GM19239 (cell line): ENCODE measurements around the gene IGF2BP3.

Experiments
- DNase-seq: peaks from one replicate; pipeline ENCODE4 v3.0.0; 2011; ENCODE audit warnings: low spot score; ENCODE audit not compliant: insufficient read length
- FAIRE-seq: peaks from 2 replicates; lab custom pipeline; 2011; peaks lifted over from hg19 to GRCh38; lab: Jason Lieb, UNC

Gene IGF2BP3

DNA sequence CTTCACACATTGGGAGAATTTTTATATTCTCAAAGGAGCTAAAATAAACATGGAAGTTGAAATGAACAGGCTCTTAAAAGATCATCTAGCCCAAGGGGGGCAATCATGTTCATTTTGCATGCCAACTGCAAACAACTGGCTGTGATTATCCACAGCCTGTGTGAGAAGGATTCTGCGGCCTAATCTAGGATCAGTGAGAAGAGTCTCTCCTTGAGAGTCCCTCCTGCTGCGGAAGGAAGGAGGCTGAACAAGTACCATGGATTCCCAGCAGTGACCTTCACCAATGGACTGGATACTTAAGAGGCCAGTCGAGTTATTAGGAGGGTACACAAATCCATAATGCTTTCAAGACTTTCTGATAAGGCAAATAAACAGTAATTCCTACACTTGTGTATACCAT is 76.7 kb downstream of the IGF2BP3 start:
- no peak for DNase-seq
- no peak for FAIRE-seq

DNA sequence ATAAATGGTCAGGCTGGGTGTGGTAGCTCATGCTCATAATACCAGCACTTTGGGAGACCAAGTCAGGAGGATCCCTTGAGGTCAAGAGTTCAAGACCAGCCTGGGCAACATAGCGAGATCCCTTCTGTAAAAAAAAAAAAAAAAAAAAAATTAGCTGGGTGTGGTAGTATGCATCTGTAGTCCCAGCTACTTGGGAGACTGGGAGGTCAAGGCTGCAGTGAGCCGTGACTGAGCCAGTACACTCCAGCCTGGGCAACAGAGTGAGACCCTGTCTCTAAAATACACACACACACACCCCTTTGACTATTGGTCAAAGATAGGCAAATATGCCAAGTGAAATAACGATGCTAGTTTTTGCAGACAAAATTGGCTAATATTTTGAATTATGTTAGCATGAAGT is 80.6 kb downstream of the IGF2BP3 start:
- FAIRE-seq (no peak), DNase-seq (no peak)

DNA sequence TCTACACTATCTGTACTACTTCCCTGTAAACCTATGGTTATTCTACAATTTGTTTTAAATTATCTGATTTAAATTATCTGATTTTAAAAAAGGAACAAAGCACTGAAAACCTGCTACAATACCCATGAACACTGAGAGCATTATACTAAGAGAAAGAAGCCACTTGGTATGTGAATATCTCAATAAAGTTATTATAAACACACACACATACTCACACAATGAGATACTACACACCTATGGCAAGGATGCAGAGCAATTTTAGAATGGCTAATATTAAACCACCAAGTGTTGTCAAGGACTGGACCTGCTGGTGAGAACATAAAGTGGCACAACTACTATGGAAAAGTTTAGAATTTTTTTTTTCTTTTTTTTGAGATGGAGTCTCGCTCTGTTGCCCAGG is 82.7 kb downstream of the IGF2BP3 start:
- no peak for FAIRE-seq
- no peak for DNase-seq

DNA sequence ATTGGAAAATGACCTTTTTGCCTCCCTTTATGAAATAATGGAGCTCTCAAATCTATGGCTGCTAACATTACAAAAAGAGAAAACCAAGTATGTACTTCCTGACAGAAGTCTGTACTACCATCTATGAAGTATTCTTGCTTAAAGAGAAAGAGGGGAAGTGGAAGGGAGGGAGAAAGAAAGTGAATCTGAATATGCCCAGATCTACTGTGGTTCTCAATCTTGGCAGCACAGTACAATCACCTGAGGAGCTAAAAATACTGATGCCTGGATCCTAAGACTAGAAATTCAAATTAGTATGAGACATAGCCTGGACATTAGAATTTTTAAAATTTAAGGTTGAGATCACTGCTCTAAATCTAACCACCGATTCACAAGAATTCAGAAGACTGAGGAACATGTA is 85.2 kb downstream of the IGF2BP3 start:
- DNase-seq (no peak), FAIRE-seq (no peak)

DNA sequence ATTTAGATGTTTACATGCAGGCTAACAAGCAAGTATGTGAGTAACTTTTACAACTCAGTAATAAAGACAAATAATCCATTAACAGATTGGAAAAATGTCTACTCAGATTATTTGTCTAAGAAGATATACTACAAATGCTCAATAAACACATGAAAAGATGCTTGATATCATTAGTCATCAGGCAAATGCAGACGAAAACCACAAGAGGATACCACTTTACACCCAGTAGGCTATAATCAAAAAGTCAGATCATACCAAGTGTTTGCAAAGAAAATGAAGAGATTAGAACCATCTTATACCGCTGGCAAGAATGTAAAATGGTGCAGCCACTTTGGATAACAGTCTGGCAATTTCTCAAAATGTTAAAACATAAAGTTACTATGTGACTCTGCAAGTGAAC is 87.1 kb downstream of the IGF2BP3 start:
- DNase-seq (no peak), FAIRE-seq (peak; percentile 28)

DNA sequence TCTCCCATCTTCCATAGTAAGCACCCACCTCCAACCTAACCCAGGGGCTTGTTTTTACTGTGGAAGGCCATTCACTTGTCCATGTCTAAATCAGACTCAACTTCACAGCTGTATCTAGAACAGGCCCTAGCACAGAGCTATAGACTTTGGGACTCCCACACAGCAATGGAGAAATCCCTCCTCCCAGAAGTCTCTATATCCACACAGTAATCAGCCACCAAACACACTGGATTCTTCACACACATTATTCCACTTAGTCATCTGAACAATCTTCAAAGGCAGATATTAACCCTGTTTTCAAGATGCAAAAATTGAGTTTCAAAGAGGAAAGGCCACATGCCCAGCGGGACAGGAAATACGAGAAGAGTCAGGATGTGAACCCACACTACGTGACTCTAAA is 89.3 kb downstream of the IGF2BP3 start:
- DNase-seq (no peak), FAIRE-seq (no peak)

DNA sequence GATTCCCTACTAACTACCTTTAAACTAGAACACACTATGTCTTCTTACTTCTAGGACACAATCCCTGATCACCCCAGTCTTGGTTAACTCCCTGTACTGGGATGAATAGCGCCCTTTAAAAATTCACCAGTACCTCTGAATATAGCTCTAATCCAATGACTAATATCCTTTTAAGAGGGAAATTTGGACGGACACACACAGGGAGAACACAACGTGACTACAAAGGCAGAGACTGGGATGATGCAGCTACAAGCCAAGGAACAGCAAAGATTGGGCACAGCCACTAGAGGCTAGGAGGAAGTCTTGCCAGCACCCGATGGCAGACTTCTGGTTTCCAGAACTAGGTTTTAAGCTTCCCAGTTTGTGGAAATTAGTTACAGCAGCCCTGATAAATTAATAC is 89.7 kb downstream of the IGF2BP3 start:
- FAIRE-seq (no peak), DNase-seq (no peak)

DNA sequence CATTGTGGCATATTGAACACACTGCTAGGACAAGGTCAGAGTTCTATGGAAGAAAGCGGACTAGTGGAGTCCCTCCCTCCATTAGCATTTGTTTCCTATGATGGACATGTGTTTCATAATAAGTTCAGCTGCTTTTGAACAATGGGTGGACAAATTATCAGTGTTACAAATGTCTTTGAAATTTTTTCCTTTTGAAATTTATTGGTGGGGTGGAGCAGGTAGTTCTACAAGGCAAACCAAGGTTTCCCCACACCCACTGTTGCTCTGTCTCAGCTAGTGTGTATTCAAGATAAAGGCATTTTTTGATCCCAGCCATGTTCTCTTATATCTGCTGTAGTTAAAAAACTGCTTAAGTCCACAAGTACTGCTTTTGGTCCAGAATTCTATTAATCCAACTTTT is 91.3 kb downstream of the IGF2BP3 start:
- DNase-seq (no peak), FAIRE-seq (no peak)

DNA sequence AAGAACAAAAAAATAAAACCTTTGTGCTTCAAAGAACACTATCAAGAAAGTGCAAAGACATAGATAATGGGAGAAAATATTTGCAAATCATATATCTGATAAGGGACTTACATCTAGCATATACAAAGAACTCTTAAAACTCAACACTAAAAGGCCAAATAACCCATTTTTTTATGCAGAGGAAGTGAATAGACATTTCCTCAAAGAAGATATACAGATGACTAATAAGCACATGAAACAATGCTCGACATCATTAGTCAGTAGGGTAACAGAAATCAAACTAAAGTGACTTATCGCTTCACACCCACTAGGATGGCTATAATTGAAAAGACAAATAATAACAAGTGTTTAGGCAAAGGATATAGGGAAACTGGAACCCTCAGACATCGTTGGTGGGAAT is 93.2 kb downstream of the IGF2BP3 start:
- DNase-seq: no peak
- no peak for FAIRE-seq

DNA sequence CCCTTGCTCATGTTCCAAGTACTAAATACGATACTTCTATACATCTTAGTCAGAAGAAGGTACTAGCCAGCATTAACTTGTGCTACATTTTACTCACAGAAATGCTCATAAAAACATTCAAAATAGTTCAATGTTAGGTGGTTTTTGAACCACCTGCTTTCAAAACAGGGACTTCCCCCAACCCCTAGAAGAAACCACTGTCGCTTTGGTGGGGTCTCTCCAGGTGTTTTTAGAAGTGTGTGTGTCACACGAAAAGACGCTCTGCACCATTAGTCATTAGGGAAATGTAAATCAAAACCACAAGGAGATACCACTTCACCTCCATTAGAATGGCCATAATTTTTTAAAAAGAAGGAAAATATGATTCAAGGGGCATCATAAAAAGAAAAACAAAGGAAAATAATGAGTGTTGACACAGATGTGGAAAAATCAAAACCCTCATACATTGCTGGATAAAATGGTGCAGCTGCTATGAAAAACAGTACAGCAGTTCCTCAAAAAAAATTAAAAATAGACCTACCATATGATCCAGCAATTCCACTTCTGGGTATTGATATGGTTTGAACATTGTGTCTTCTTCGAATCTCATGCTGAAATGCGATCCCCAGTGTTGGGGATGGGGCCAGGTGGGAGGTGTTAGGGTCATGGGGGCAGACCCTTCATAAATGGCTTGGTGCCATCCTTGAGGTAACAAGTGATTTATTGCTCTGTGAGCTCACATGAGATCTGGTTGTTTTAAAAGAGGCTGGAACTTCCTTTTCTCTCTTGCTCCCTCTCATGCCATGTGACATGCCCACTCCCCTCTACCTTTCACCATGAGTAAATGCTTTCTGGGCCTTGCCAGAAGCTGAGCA is 96.9 kb downstream of the IGF2BP3 start:
- DNase-seq: peak; percentile 16
- FAIRE-seq: peak; percentile 42

DNA sequence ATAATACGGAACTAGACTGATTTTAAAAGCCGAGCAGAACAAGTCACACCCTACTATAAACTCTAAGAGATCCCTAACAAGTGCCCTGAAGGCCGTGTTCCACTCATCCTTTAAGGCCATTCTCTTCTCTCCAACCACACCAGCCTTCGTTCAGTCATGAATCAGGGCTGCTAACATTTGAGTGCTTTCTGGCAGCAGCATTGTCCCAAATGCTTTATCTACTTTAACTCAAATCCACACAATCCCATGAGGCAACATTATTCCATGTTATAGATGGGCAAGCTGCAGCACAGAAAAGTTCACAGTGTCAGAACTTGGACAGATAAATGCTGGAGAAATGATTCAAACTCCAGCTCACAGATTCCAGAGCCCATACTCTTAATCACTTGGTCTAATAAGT is 97.7 kb downstream of the IGF2BP3 start:
- DNase-seq: no peak
- no peak for FAIRE-seq

DNA sequence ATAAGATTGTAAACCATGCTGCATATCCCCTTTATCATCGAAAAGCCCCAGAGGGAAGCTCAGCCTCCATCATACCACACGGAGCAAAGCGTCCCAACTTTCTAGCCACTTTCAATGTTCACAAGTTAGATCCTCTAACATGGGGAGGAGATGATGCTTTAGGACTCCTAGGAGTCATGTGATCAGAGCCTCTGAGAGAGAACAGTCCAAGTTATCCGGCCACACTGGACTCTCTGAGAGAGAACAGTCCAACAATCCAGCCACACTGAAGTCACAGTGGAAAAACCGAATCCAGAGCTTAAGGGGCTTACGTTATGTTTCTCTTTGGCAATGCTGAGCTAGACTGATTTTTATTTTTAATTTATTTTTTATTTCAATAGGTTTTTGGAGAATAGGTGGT is 98.6 kb downstream of the IGF2BP3 start:
- no peak for DNase-seq
- no peak for FAIRE-seq

DNA sequence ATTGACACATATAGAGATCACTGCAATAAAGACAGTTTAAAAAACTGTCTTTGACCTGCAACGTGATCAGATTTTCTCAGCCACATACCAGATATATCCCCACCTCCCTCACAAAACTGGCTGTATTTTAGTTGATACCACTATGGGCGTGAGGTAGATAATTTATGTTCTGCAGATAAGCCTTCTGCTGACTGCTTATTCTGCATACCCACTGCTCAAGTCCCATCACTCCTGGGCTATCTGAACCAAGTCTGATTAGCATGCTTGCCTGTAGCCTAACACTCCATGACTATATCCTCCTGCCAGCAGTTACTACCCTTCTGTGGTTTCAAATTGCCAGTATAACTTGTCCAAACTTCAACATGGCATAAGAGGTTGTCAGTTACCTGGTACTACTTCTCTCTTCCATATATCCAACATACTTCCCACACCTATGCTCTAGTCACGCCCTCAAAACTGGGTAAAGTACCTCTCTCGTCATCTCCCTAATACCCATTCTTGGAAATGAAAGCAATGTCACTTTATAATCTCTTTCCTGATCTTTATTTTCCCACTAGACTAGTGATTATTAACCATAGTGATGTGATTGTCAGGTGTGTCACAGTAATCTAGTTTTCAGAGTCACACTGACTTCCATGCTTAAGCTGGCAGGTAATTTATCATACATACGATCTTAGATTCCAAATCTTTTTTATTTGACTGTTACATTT is 100.4 kb downstream of the IGF2BP3 start:
- DNase-seq (no peak), FAIRE-seq (no peak)

DNA sequence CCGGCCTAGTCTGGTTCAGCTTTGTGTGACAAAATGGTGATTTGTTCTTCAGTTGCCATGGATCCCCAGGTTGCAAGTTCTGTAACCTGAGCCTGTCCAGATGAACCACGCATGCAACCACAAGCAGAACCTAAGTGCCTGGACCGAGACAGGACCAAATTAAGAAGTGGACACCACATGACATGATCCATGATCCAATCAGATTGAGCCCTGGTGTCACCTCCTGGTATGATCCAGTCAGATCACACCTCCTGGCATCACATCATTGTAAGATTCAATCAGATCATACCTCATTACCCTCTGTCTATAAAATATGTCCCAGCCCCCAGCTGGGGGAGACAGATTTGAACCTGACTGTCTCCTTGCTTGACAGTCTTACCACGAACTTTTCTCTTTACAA is 101.2 kb downstream of the IGF2BP3 start:
- FAIRE-seq (no peak), DNase-seq (no peak)

DNA sequence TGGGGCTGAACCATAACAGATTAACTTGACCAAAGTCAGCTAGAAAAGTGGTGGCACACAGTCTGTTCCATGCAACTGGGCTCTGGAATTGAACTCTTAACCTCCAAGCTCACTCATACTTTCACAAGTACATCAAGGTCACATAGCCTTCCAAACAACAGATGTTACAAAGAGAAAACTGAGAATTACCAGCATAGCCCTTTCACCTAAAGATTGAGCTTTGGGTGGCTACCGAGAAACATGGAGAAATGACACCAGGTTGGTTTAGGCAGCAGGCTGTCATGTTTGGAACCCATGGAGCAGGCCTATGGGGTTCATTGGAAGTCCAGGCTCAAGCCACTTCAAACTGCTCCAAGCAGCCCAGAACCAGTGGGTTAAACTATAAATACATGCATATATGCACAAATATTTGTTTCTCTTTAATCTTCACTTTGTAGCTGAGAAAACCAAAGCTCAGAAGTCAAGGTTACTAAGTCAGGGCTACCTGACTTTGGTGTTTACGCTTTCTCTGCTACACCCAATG is 112.1 kb downstream of the IGF2BP3 start:
- no peak for FAIRE-seq
- no peak for DNase-seq

DNA sequence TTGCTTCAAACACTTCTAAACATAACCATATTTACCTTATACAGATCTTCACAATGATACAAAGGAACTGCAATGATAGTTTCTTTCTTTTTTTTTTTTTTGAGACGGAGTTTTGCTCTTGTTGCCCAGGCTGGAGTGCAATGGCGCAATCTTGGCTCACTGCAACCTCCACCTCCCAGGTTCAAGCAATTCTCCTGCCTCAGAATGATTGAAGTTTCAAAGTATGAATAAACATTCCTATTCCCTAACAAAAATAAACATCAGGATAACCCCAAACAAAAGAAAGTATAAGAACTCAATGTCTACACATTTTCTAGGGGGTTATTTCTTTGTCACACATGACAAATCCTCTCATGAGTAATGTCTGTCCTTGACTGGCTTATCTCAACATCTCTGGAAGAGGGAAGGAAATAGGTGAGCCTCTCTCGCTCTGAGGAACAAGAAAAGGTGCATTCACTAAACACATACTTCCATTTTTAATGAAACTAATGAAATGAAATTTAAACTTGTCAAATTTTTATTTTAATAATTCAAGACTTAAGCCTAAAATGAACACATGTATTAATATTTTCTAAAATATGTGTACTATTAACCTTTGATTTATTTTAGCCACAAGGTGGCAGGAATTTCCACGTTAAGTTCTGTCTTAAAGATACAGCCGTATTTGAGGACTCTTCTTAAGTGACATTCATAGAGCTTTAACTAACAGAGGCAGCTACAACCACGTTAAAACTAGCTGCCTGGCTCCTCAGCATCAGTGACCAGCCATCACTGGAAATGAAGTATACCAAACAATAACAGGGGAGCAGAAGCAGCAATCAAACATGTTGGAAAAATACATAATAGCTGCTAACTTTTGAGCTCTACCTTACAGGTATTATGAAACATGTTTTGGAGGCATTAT is 112.8 kb downstream of the IGF2BP3 start:
- peak; percentile 80 for FAIRE-seq
- peak; percentile 18 for DNase-seq

DNA sequence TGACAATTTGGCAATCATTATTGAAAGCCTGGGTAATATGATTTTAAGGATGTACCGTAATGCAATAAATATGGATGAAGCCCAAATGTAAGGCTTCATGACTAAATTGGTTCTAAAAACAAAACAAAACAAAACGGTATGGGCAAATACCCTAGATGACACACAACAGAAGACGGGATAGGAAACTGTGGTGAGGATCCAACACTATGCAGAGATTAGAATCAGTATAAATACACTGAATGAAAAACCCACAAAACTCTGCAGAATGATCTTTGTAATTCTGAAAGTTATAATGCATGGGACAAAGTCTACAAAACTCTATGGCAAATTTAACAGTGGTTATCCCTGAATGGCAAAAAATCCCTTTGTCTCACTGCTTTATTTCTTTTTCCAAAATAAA is 113.6 kb downstream of the IGF2BP3 start:
- no peak for FAIRE-seq
- no peak for DNase-seq

DNA sequence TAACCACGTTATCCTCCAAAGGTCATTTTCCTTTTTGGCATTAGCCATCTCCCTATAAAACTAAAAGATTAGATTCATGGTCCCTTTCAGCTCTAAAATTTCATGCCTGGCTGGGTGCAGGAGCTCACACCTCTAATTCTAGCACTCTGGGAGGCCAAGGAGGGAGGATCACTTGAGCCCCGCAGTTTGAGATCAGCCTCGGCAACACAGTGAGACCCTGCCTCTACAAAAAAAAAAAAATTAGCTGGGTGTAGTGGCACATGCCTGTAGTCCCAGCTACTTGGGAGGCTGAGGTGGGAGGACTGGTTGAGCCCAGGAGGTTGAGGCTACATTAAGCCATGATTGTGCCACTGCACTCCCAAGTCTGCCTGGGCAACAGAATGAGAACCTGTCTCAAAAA is 114.1 kb downstream of the IGF2BP3 start:
- DNase-seq: no peak
- FAIRE-seq: no peak

DNA sequence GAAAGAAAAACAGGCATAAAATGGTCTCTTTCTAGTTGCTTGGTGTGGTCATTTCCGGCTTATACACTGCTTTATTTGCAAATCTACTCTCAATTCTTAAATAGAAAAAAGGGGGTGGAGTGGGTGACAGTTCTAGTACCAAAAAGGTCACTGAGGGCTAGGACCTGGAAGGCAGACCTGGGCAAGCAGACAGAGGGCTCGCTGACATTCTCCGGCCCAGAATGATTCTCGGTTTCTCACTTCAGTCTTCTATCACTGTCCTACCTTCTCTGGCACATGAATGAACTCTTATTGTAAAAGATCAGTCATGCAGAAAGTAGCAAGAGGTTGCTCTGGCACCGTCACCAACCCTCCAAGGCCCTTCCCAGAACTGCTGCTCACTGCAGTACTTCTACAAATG is 117.1 kb downstream of the IGF2BP3 start:
- peak; percentile 61 for FAIRE-seq

DNA sequence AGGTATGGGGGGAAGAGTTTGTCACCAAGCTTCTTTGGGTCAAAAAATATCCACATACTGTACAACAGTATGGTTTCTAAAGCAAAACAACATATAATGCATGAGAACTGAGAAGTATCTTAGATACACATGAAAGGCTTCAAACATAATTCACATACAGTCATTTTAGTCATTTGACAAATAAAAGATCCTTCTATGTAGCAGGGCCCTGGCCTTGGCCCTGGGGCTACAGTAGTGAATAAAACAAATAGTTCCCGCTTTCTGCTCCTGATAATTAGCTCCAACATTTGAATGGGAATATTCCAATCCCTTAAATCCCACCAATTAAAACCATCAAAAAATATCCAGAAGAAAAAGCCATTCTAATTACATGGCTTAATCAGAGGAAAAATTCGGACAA is 119.8 kb downstream of the IGF2BP3 start:
- FAIRE-seq: no peak
- no peak for DNase-seq

More for the DNA sequence above, 117.1 kb downstream of the IGF2BP3 start:
- no peak for DNase-seq
